NCI-H1105 treated with DMSO at 0.1 percent for 48 hours (cell line): Measurements from ENCODE around the gene FKBP5.
A peak's percentile ranks its signal among the peaks of the same experiment; 100 is the strongest.
"Not testable (repeated sequence)": the region's sequence is repeated elsewhere in the genome, so short reads cannot be mapped to it uniquely, and the experiment has no call there.

Experiments
- DNase-seq: peaks from one replicate; lab custom pipeline; 2025; lab: John Stamatoyannopoulos, UW

FKBP5 gene

DNA sequence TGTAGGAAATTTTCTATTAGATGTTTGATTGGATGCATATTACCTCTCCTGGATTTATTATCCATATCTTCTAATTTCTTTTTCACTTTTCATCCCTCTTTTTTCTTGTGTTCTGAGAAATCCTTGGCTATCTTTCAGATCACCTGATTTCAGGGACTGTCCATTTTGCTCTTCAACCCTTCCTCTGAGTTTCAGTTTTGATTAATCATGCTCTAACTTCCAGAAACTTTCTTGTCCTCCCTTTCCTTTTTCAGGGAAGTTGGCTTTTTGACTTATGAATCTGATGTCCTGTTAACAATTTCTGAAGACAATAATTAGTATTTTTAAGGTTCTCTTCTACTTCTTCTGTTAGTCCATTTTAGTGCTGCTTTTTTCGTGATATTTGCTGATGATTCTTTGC is 79.1 kb downstream of the FKBP5 start:
- no peak for DNase-seq

DNA sequence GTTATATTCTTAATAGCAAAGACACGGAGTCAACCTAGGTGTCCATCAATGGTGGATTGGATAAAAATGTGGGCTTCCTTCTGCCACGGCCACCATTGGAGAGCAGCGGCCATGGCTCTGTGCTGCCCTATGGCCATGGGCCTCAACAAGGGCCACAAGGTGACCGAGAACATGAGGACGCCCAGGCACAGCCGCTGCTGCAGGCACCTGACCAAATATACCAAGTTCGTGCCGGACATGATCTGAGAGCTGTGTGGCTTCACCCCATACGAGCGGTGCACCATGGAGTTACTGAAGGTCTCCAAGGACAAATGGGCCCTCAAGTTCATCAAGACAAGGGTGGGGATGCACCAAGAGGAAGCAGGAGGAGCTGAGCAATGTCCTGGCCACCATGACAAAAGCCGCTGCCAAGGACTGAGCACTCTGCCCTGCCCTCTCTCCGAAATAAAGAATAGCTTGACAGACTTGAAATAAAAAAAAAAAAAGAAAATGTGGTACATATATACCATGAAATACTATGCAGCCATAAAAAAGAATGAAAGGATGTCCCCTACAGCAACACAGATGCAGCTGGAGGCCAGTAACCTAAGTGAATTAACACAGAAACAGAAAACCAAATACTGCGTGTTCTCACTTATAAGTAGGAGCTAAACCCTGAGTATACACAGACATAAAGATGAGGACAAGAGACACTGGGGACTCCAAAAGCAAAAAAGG is 81.0 kb downstream of the FKBP5 start:
- no peak for DNase-seq

DNA sequence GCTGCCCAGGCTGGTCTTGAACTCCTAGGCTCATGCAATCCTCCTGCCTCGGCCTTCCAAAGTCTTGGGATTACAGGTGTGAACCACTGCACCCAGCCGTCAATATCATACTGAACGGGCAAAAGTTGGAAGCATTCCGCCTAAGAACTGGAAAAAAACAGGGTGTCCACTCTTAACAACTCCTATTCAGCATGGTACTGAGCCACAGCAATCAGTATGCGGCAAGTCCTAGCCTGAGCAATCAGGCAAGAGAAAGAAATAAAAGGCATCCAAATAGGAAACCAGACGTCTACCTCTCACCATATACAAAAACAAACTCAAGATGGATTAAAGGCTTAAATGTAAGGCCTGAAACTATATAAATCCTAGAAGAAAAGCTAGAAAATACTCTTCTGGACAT is 83.1 kb downstream of the FKBP5 start:
- no peak for DNase-seq

DNA sequence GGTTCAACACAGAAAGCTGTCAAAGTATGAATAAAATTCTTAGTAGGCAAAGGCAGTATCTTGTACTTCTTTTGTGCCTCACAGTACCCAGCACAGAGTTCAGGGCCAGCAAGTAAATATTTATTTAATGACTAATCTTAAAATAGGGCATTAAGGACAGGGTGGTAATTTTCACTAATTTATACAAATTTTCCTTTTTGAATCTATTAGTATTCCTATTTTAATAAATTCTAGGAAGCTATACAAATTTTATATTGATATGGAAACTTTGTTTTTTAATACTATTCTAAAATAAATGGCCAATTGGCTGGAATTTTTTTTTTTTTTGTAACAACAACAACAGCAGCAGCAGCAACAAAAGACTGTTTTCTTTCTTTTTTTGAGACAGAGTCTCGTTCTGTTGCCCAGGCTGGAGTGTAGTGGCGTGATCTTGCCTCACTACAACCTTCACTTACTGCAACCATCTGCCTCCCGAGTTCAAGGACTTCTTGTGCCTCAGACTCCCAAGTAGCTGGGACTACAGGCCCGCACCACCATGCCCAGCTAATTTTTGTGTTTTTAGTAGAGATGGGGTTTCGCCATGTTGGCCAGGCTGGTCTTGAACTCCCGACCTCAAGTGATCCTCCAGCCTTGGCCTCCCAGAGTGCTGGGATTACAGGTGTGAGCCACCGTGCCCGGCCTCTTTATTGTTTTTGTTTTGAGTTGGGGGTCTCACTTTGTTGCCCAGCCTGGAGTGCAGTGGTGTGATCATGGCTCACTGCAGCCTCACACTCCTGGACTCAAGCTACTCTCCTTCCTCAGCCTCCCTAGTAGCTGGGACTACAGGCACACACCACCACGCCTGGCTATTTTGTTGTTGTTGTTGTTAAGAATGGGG is 85.2 kb downstream of the FKBP5 start:
- no peak for DNase-seq

DNA sequence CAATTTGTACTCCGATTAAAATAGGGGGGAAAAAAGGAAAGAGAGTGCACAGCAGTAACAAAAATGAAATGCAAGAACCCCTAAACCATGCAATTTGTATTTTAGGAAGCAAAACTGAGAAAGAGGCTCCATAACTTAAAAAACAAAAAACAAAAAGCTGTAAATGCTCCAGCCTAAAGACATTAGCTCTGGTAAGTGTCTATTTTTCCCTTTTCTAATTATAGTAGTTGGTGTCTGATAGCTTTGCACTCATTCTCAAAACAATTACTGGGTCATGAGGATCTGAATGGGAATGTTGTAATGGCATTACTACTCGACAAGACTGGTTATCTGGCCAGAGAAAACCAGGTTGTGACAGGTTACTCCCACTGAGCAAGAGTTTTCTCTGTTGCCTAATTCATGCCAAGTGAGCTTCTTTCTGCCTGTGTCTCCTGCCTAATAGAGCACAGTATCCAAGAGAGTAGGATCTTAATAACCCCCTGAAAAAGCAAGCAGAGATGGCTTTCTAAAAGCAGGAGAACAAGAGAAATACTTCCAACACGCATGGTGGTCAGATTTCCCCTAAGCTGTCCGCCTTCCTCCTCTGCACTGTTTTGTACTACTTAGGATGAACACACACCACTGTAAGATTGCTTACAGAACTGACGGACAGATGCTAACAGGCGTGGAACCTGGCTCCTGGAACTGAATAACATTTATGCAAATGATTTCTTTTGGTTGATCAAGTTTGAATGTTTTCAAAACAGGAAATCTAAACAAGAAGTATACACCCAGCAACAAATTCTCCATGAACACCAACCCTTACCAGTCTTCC is 86.4 kb downstream of the FKBP5 start:
- DNase-seq = peak; percentile 59

DNA sequence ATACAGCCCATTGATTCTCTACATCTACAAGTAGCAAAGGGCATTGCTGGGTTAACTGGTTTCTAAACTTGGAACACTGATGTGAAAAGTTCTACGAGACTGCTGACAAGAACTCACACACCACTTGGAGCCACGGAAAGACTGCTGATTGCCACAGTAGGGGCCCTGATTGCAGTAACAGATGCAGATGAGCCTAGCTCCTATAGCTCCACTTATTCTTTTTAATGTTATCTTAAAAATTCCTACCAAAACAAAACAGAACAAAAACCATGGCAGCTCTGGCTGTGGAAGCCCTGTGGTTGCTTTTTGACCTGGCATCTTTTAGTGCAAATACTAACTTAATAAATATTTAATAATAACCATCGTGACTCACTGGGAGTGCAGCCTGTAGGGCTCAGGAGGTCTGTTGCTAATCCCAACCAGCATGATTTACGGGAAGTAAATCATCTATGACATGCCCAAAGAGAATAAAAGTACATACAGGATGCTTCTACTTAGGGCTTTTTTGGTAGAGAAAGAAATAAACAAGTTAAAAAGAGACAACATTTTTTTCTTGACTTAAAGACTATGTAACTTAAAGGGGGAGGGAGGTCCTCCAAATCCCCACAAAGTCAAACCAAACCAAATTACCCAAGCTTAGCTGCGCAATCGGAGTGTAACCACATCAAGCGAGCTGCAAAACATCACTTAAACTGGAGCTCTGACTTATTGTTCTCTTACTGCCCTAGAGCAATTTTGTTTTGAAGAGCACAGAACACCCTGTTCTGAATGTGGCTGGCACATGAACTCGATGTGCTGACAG is 87.2 kb downstream of the FKBP5 start:
- DNase-seq = peak; percentile 60

DNA sequence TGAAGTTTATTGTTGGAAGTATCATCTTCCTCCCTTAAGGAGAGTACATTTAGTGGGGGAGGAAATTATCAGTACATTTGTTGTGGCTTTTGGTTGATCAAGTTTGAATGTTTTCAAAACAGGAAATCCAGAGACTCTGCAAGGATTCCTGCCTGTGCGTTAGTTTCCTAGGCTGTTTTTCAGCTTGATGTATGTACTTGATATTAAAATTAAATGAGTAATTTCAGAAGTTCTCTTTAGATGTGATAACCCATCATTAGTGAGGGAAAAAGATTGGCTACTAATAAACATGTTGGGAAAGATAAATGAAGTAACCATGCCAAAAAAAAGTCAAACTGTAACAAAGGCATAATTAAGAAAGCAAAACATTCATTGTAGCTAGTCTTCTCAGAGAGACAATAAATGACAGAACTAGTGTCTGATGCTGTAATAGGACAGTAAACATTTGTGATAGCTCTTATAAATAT is 88.0 kb downstream of the FKBP5 start:
- no peak for DNase-seq

DNA sequence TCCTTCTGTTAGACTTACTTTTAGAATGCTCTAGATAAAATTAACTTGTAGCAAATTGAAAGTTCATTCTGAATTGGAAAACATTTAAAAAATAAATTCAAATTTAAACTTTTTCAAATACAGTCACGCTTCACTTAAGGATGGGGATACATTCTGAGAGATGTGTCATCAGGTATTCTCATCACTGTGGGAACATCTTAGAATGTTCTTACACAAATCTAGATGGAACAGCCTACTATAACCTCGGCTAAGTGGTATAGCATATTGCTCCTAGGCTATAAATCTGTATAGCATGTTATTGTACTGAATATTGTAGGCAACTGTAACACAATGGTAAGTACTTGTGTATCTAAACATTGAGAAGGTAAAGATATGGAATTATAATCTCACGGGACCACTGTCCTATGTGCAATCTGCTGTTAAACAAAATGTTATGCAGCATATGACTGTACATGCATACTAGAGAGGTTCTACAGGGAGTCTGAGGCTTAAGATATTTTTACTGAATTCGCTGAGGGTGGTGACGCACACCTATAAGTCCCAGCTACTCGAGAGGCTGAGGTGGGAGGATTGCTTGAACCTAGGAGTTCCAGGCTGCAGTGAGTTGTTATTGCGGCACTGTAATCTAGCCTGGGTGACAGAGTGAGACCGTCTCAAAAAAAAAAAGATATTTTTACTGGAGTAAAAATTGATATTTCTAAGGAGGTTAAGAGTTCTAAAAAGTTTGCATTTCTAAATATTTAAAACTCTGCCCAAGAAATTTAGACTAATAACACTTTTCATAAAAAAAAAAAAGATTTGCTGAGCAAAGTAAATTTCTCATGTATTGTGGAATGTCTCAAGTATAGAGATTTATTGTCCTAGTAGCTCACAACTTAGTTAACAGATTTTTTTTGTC is 88.7 kb downstream of the FKBP5 start:
- no peak for DNase-seq

DNA sequence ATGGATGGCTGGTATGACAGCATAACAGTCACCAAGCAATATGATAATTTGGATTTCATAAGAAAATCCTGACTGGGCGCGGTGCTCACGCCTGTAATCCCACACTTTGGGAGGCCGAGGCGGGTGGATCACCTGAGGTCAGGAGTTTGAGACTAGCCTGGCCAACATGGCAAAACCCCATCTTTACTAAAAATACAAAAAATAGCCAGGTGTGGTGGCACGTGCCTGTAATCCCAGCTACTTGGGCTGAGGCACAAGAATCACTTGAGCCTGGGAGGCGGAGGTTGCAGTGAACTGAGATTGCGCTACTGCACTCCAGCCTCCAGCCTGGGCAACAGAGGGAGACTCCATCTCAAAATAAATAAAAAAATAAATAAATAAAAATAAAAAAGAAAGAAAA is 90.1 kb downstream of the FKBP5 start:
- not testable (repeated sequence) for DNase-seq

DNA sequence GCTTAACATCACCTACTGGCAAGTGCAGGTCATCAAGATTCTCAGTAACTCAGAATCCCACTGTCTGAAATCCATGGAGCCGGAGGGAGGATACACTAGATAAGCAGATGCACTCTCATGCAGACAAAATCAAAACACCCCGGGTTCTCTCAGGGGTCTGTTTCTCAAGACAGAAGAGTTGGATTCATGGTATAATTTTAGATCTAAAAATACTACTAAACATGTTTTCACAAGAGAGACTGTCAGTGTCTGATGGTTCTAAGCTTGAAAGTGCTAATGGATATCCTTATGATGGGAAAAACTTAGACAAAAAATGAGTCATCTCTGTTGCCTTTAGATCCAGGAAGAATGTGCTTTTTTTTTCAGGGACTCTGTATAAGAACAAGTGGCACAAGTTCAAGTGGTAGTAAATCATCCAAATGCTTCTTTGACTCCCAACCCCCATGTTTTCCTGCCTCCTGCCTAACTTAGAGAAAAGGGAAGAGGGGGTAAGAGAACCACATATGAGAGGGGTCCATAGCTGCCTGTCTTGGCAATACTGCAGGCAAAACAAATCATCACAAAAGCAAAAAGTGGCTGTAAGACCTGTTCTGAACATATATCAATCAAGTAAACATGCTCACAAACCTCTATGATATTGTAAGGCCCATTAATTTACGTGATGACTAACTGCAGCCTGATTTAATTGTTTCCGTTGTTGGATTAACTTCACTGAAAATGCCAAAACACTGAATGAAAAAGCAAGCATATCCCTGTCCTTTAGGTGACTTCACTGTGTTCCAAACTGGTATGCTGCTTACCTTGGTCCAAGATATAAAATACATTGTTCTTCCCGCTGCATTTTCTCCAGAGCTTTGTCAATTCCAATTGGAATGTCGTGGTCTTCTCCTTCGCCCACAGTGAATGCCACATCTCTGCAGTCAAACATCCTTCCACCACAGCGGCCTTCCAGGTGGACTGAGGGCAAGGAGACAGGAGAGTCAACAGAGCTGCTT is 92.0 kb downstream of the FKBP5 start:
- no peak for DNase-seq

DNA sequence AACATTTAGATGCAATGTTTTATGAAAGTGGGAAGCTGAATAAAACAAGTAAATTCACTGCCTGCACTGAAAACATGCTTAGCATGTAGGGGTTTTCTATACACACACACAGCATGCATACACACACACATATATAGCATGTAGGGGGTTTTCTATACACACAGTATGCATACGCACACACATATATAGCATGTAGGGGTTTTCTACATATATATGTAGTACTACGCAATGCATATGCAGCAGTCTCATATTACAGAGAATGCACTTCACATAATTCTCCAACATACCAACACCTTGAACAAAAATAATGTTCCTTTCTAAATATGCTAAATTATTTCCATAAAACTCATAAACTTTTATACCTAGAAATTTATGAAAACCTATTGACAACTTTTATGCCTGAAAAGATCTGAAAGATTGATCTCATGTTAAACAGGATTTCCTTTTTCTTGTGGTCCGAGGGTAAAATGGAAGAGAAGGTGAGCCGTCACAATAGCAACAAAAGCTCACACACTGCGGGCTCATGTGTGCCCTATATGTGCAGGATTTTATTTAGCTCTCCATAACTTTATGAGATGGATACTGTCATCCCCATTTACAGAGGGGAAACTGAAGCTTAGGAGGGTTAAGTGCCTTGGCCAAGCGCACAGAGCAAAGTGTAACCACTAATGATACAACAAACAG is 94.1 kb downstream of the FKBP5 start:
- DNase-seq = no peak

DNA sequence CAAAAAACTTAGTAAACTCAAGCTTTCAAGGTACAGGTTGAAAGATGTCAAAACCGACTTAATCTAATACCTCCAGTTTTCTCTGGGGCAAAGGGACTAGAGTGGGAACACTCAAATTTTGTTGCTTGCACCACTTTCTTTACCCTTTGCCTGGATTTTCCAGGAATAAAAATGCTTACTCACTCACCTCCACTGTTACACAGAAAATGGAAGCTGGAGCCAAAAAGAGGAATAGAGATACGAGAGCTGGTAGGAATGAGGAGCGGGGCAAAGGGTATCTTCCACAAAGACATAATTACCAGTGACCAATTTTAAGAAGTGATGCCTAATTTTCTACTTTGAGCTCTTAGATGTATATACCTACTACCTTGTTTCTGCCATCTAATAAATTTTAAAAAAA is 96.5 kb downstream of the FKBP5 start:
- no peak for DNase-seq

DNA sequence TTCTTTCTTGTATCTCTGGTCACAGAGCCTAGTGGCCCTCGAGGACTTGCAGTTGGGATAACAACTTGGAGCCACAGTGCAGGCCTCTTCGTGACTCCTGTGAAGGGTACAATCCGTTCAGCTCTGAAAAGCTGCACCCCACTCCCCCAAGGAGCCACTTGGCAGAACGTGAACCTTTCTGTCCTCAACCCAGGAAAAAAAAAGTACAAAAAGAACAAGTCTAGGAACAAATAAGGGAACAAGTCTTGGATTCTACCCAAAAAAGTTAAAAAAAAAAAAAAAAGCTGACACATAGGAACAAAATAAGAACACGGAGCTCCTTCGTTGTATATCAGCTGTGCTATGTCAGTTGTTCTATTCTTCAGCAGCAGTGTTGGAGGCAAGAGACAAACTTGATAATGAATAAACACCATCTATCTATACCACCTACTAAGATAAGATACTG is 98.1 kb downstream of the FKBP5 start:
- DNase-seq = no peak

DNA sequence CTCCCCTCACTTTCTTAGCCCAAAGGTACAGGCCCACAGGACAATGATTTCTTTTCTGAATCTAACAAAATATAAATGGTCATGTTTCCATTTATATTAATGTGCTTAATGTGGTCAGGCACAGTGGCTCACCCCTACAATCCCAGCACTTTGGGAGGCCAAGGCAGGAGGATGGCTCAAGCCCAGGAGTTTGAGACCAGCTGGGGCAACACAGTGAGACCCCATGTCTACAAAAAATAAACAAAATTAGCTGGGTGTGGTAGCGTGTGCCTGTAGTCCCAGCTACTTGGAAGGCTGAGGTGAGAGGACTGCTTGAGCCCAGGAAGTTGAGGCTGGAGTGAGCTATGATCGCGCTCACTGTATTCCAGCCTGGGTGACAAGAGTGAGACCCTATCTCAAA is 98.8 kb downstream of the FKBP5 start:
- DNase-seq = no peak

DNA sequence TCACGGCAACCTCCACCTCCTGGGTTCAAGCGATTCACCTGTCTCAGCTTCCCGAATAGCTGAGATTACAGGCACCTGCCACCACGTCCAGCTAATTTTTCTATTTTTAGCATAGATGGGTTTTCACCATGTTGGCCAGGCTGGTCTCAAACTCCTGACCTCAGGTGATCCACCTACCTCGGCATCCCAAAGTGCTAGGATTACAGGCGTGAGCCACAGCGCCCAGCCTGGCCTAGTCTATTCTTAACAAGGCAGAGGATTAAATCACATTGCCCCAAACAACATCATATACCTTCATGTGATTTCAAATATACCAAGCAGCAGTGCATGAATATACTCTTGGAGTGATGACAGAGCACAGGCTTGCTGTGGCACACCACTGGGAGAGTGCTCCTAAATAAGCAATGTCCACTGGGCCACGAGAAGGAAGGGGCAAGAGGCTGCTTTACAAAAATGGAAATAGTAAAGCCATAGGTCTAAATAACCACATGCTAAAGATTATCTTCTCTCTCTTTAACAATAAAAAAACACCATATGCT is 99.4 kb downstream of the FKBP5 start:
- DNase-seq = no peak

DNA sequence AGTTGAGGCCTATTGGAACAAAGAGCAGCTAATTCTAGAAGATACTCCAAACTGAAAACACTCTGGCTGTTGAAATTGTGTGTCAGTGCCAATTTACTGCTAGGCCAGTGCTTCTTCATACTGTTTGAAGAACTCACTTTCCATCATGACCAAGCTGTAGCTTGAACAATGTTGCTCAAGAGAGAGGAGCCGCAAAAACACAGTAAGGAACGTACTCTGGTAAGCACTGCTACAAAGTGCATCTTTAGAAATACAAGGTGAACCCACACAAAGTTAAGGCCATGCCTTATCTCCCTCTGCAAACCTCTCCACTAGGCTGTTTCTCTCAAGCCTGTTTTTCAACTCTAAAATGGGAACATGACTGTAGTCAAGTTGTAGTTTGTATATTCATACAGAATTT is 101.5 kb downstream of the FKBP5 start:
- DNase-seq = no peak

DNA sequence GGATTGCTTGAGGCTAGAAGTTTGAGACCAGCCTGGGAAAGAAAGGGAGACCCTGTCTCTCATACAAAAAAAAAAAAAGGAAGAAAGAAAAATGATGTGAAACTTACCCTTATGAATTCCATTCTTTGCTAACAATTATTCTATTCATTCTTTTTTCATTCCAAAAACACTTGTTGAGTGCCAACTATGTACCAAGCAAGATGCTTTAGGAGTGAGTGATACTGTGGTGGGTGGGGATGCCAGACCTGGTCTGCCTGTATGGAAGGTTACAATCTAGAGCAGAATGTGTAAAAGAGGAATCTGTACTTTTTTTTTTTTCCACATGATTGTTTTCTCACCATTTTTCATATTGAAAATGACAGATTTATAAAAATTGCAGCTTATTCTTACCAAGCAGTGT is 102.2 kb downstream of the FKBP5 start:
- no peak for DNase-seq

DNA sequence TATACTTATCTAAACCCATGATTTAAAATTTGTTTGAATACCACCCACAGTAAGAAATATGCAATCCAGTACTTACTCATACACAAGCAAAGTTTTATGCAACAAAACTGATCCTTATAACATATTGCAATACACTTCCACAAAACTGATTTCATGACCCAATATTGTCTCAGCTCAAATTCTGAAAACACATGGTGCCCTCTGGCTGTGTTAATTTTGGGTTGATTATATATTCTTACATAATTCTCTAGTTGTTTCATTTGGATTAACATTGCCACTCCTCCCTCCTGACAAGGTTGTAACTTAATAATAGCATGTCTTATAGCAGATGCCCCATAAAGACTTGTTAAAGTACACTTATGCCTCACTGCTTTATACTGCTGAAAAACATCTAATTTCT is 103.1 kb downstream of the FKBP5 start:
- no peak for DNase-seq
